Measurements from ENCODE around the gene SRRM4.
"Not testable (repeated sequence)": the region's sequence is repeated elsewhere in the genome, so short reads cannot be mapped to it uniquely, and the experiment has no call there.

DNA sequence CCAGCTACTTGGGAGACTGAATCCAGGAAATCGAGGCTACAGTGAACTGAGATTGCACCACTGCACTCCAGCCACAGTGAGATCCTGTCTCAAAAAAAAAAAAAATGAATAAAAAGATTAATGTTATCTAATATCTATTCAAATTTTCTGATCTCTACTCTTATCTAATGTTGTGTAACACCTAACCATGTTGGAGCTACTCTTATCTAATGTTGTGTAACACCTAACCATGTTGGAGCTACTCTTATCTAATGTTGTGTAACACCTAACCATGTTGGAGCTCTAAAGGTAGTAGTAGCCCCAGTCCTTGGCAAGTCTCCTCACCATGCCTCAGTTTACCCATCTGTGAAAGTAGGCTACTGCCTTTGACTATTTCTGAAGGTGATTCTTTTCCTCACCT is 26.9 kb downstream of the SRRM4 start:
- TF ChIP-seq POLR2A, POLR2AphosphoS5 (IDR thresholded peaks at IDR 0.05): not testable (repeated sequence)
- TF ChIP-seq, protein P1, sequence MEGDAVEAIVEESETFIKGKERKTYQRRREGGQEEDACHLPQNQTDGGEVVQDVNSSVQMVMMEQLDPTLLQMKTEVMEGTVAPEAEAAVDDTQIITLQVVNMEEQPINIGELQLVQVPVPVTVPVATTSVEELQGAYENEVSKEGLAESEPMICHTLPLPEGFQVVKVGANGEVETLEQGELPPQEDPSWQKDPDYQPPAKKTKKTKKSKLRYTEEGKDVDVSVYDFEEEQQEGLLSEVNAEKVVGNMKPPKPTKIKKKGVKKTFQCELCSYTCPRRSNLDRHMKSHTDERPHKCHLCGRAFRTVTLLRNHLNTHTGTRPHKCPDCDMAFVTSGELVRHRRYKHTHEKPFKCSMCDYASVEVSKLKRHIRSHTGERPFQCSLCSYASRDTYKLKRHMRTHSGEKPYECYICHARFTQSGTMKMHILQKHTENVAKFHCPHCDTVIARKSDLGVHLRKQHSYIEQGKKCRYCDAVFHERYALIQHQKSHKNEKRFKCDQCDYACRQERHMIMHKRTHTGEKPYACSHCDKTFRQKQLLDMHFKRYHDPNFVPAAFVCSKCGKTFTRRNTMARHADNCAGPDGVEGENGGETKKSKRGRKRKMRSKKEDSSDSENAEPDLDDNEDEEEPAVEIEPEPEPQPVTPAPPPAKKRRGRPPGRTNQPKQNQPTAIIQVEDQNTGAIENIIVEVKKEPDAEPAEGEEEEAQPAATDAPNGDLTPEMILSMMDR (IDR thresholded peaks at IDR 0.05) = not testable (repeated sequence)
